Loucy (cell line): Measurements from ENCODE around the gene CCDC51.

Source experiments
- H2AFZ ChIP-seq: fragments of 200-600 bp; sonication (generic); 2 replicates; pipeline ENCODE4 v1.6.0; 2016; ENCODE audit warnings: antibody characterized with exemption, mild to moderate bottlenecking, low read length, moderate library complexity
- H3F3A ChIP-seq: fragments of 200-600 bp; 2 replicates; pipeline ENCODE4 v1.6.0; 2016; ENCODE audit warnings: antibody characterized with exemption, low read depth, mild to moderate bottlenecking
- H3K27me3 ChIP-seq: fragments of 200-600 bp; sonication (generic); 2 replicates; pipeline ENCODE4 v1.6.1; 2014; ENCODE audit warnings: low read length, mild to moderate bottlenecking; ENCODE audit not compliant: insufficient read depth, poor library complexity, severe bottlenecking
- H3K36me3 ChIP-seq: fragments of 200-600 bp; sonication (generic); 2 replicates; pipeline ENCODE4 v1.6.1; 2016; ENCODE audit warnings: low read length; ENCODE audit not compliant: insufficient read depth
- H3K4me1 ChIP-seq: fragments of 200-600 bp; sonication (generic); 2 replicates; pipeline ENCODE4 v1.5.1; 2014; ENCODE audit warnings: low read length, mild to moderate bottlenecking; ENCODE audit not compliant: insufficient read depth, poor library complexity, severe bottlenecking
- H3K4me2 ChIP-seq: fragments of 200-600 bp; sonication (generic); 2 replicates; pipeline ENCODE4 v1.6.0; 2014; ENCODE audit warnings: antibody characterized with exemption, low read length, low read depth, mild to moderate bottlenecking; ENCODE audit not compliant: poor library complexity, severe bottlenecking
- H3K4me3 ChIP-seq: fragments of 200-600 bp; sonication (generic); 2 replicates; pipeline ENCODE4 v1.5.1; 2014; ENCODE audit warnings: low read length, mild to moderate bottlenecking, mixed read lengths; ENCODE audit not compliant: poor library complexity, severe bottlenecking
- H3K79me2 ChIP-seq: fragments of 200-600 bp; sonication (generic); 2 replicates; pipeline ENCODE4 v1.6.1; 2014; ENCODE audit warnings: low read length; ENCODE audit not compliant: insufficient read depth
- H3K9ac ChIP-seq: fragments of 200-600 bp; sonication (generic); 2 replicates; pipeline ENCODE4 v1.6.0; 2014; ENCODE audit warnings: mild to moderate bottlenecking, low read depth, low read length, moderate library complexity; ENCODE audit not compliant: poor library complexity, severe bottlenecking
- H3K9me2 ChIP-seq: fragments of 200-600 bp; sonication (generic); replicated peaks from 2 replicates; pipeline ENCODE4 v1.6.1; 2016; ENCODE audit warnings: low read depth, low read length, mixed read lengths
- H3K9me3 ChIP-seq: fragments of 200-600 bp; sonication (generic); 2 replicates; pipeline ENCODE4 v1.6.1; 2014; ENCODE audit warnings: mild to moderate bottlenecking, antibody characterized with exemption, low read length, low read depth; ENCODE audit not compliant: insufficient read depth
- H4K20me1 ChIP-seq: fragments of 200-600 bp; sonication (generic); 2 replicates; pipeline ENCODE4 v1.6.0; 2014; ENCODE audit warnings: antibody characterized with exemption, low read length, mild to moderate bottlenecking; ENCODE audit not compliant: insufficient read depth, poor library complexity, severe bottlenecking
- CTCF ChIP-seq: fragments of 200-600 bp; sonication (generic); conservative IDR thresholded peaks from 2 replicates; pipeline ENCODE4 v1.5.1; 2014; ENCODE audit warnings: mild to moderate bottlenecking, antibody characterized with exemption, low read length
- EZH2phosphoT487 ChIP-seq: fragments of 200-600 bp; IDR thresholded peaks from 2 replicates; pipeline ENCODE4 v1.6.1; 2018; ENCODE audit warnings: antibody characterized with exemption, mild to moderate bottlenecking, moderate library complexity, borderline replicate concordance

The CCDC51 gene

GRCh38 chr3:48427630-48427962, 12.3 kb downstream of the CCDC51 start:
- Histone ChIP-seq H3K9me3 (no peaks in the 10 kb centered on the region), H3K36me3 (peaks cover 4% of the 10 kb centered on the region; the same call in 1 of the 2 replicates), H4K20me1 (peaks cover 28% of the 10 kb centered on the region)

GRCh38 chr3:48426944-48427629, 12.8 kb downstream of the CCDC51 start:
- H3K9ac ChIP-seq = peak overlapping the region; percentile 82
- H2AFZ ChIP-seq = no peak overlapping the region
- H3K4me1 ChIP-seq = peaks cover 46% of the 10 kb centered on the region
- H3K4me3 ChIP-seq = peak overlapping the region; percentile 78
- peaks cover 30% of the 10 kb centered on the region for H4K20me1 ChIP-seq
- peaks cover 73% of the 10 kb centered on the region for H3K79me2 ChIP-seq
- H3K27me3 ChIP-seq = no peaks in the 10 kb centered on the region
- no peaks in the 10 kb centered on the region for H3F3A ChIP-seq
- H3K9me3 ChIP-seq = no peaks in the 10 kb centered on the region
- no peaks in the 10 kb centered on the region for H3K9me2 ChIP-seq
- H3K36me3 ChIP-seq = peaks cover 6% of the 10 kb centered on the region; the same call in 1 of the 2 replicates
- H3K4me2 ChIP-seq = peak overlapping the region; percentile 96
- TF ChIP-seq EZH2phosphoT487 = no peak

More at GRCh38 chr3:48427630-48427962, 12.3 kb downstream of the CCDC51 start:
- Histone ChIP-seq H3K4me3 (peak overlapping the region; percentile 78), H3K4me2 (peak overlapping the region; percentile 96), H3K9me2 (no peaks in the 10 kb centered on the region), H3K27me3 (no peaks in the 10 kb centered on the region), H3K4me1 (peaks cover 46% of the 10 kb centered on the region), H3K79me2 (peaks cover 71% of the 10 kb centered on the region), H3F3A (no peaks in the 10 kb centered on the region), H2AFZ (no peak overlapping the region), H3K9ac (peak overlapping the region; percentile 82)
- no peak for TF ChIP-seq EZH2phosphoT487
- no peak for TF ChIP-seq CTCF

GRCh38 chr3:48426401-48426909, 13.5 kb downstream of the CCDC51 start:
- Histone ChIP-seq H3K9ac (peak overlapping the region; percentile 82), H3K9me3 (no peaks in the 10 kb centered on the region), H3K9me2 (no peaks in the 10 kb centered on the region), H3K27me3 (no peaks in the 10 kb centered on the region), H3K4me3 (peak overlapping the region; percentile 78), H4K20me1 (peaks cover 30% of the 10 kb centered on the region), H3K36me3 (peaks cover 6% of the 10 kb centered on the region; the same call in 1 of the 2 replicates), H3K79me2 (peaks cover 76% of the 10 kb centered on the region), H3K4me1 (peaks cover 46% of the 10 kb centered on the region), H3F3A (no peaks in the 10 kb centered on the region), H2AFZ (no peak overlapping the region), H3K4me2 (peak overlapping the region; percentile 96)
- TF ChIP-seq EZH2phosphoT487 (no peak), CTCF (no peak)
